ENCODE data around the gene THRB.

THRB gene

GRCh38 chr3:24382647-24383046 lies 112.0 kb downstream of the THRB start:
- no peak for TF ChIP-seq EZH2phosphoT487 (conservative IDR thresholded peaks at IDR 0.05; ENCODE audit: low read length)
- no peak for TF ChIP-seq CTCF (IDR thresholded peaks at IDR 0.05; ENCODE audit: insufficient read depth, low read length, poor library complexity, severe bottlenecking)
- H3K27me3 ChIP-seq (ENCODE audit: low read length), result no peaks in the 10 kb centered on the region
- no peaks in the 10 kb centered on the region for H3K9me2 ChIP-seq (replicated peaks; ENCODE audit: insufficient read depth, low read length)

GRCh38 chr3:24379936-24380335 lies 114.7 kb downstream of the THRB start:
- no peaks in the 10 kb centered on the region for H3F3A ChIP-seq (ENCODE audit: insufficient read depth)
- H3K27me3 ChIP-seq (ENCODE audit: low read length), result no peaks in the 10 kb centered on the region
- H3K9me3 ChIP-seq (ENCODE audit: insufficient read depth, low read length), result no peaks in the 10 kb centered on the region
- no peak overlapping the region for H3K27ac ChIP-seq (ENCODE audit: low read depth, low read length)
- H3K79me2 ChIP-seq (ENCODE audit: insufficient read depth, low read length), result no peaks in the 10 kb centered on the region
- H4K20me1 ChIP-seq (ENCODE audit: low read depth, low read length), result no peaks in the 10 kb centered on the region
- H2AFZ ChIP-seq (ENCODE audit: low read depth, low read length, severe bottlenecking), result no peak overlapping the region
- TF ChIP-seq EZH2phosphoT487 (conservative IDR thresholded peaks at IDR 0.05; ENCODE audit: low read length) (no peak), CTCF (IDR thresholded peaks at IDR 0.05; ENCODE audit: insufficient read depth, low read length, poor library complexity, severe bottlenecking) (no peak)
- no peak overlapping the region for H3K4me3 ChIP-seq (ENCODE audit: insufficient read depth, low read length, poor library complexity, severe bottlenecking)
- H3K9ac ChIP-seq (ENCODE audit: low read length), result no peak overlapping the region
- no peaks in the 10 kb centered on the region for H3K36me3 ChIP-seq (ENCODE audit: low read length)
- H3K4me2 ChIP-seq (ENCODE audit: low read depth, low read length, poor library complexity, severe bottlenecking), result no peak overlapping the region
- no peaks in the 10 kb centered on the region for H3K9me2 ChIP-seq (replicated peaks; ENCODE audit: insufficient read depth, low read length)

More at GRCh38 chr3:24382647-24383046, 112.0 kb downstream of the THRB start:
- Histone ChIP-seq H3K4me3 (ENCODE audit: insufficient read depth, low read length, poor library complexity, severe bottlenecking) (no peak overlapping the region), H3K79me2 (ENCODE audit: insufficient read depth, low read length) (no peaks in the 10 kb centered on the region), H2AFZ (ENCODE audit: low read depth, low read length, severe bottlenecking) (no peak overlapping the region), H3K27ac (ENCODE audit: low read depth, low read length) (no peak overlapping the region), H3K36me3 (ENCODE audit: low read length) (no peaks in the 10 kb centered on the region), H3K9ac (ENCODE audit: low read length) (no peak overlapping the region), H4K20me1 (ENCODE audit: low read depth, low read length) (no peaks in the 10 kb centered on the region), H3K4me2 (ENCODE audit: low read depth, low read length, poor library complexity, severe bottlenecking) (no peak overlapping the region), H3K9me3 (ENCODE audit: insufficient read depth, low read length) (no peaks in the 10 kb centered on the region), H3F3A (ENCODE audit: insufficient read depth) (no peaks in the 10 kb centered on the region)

- Histone ChIP-seq H3K9me2 (replicated peaks; ENCODE audit: insufficient read depth, low read length) (no peaks in the 10 kb centered on the region), H3K27me3 (ENCODE audit: low read length) (no peaks in the 10 kb centered on the region), H2AFZ (ENCODE audit: low read depth, low read length, severe bottlenecking) (no peak overlapping the region), H3K79me2 (ENCODE audit: insufficient read depth, low read length) (no peaks in the 10 kb centered on the region), H4K20me1 (ENCODE audit: low read depth, low read length) (no peaks in the 10 kb centered on the region), H3K9ac (ENCODE audit: low read length) (no peak overlapping the region), H3K36me3 (ENCODE audit: low read length) (no peaks in the 10 kb centered on the region), H3F3A (ENCODE audit: insufficient read depth) (no peaks in the 10 kb centered on the region), H3K9me3 (ENCODE audit: insufficient read depth, low read length) (no peaks in the 10 kb centered on the region), H3K4me2 (ENCODE audit: low read depth, low read length, poor library complexity, severe bottlenecking) (no peak overlapping the region), H3K4me3 (ENCODE audit: insufficient read depth, low read length, poor library complexity, severe bottlenecking) (no peak overlapping the region), H3K27ac (ENCODE audit: low read depth, low read length) (no peak overlapping the region)
- no peak for TF ChIP-seq EZH2phosphoT487 (conservative IDR thresholded peaks at IDR 0.05; ENCODE audit: low read length)
- TF ChIP-seq CTCF (IDR thresholded peaks at IDR 0.05; ENCODE audit: insufficient read depth, low read length, poor library complexity, severe bottlenecking), result no peak
These were observed 116.3 kb downstream of the THRB start for GRCh38 chr3:24378313-24378712.

All from SU-DHL-6 (cell line).